AG08395 (cell line): ENCODE results near the gene FAM163A.

Source experiments
- DNase-seq: peaks from one replicate; pipeline ENCODE4 v3.0.0; 2012; ENCODE audit warnings: mixed read lengths, low spot score

FAM163A gene

GRCh38 chr1:179753061-179753460 lies 10.0 kb downstream of the FAM163A start:
- DNase-seq: no peak

DNA sequence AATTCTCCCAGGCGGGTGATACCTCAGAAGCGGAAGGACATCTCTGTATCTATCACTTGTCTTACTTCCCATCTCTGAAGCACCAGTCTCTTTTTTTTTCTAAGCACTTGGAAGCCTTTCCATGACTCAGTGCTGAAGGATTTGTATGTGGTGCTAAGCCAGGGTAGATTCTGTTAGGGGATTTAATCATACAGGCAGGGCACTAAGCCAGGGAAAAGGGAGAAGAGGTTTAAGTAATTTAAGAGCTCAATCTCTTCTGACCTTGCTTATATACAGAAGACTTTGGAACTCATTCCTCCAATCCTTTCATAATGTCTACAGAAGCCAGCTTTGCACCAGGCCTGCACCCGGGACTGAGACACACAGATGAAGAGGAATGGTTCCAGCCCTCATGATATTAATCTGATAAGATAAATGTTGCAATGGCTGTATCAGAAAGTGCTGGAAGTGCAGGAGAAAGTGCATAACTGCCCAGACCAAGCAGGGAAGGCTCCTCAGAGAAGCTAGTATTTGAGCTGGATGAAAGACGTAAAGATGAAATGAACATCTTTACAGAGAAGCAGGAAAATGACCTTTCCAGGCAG lies 11.0 kb downstream of the FAM163A start:
- DNase-seq: peak; percentile 62

GRCh38 chr1:179757933-179758332 lies 14.8 kb downstream of the FAM163A start:
- no peak for DNase-seq

GRCh38 chr1:179760521-179760920 lies 17.4 kb downstream of the FAM163A start:
- no peak for DNase-seq

GRCh38 chr1:179761296-179761695 lies 18.2 kb downstream of the FAM163A start:
- no peak for DNase-seq

DNA sequence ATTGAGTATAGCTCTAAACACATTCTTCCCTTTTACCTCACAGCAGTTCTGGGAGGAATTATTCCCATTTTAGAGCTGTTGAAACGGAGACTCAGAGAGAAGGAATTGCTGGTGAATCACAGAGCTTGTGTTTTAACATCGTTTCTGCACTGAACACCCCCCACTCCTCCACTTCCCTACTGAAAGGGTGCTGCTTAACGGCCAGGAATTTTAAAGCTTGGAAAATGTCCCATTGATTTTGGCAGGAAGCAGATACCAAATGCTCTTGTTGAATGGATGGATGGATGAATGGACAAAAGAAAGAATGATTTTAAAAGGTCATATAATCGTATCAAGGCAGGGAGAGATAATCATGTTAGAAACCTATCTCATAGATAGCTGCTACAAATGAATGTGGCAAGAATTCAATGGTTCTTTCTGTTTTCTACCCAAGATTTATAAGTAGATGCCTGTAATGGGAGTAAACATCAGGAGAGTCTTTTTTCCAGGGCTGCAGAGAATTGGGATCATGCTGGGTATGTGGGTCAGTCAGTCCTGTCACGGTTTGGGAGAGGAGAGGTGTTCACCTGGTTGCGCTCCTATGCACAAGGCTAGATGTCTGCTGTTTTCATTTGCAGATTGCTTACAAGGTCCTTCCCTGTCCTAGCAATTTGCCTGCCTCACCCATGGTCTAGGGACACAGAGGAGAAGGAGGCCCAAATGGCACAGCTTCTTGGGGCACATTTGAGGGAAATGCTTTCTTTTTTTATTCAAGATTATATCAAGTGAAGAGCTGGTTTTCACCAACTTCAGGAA lies 19.0 kb downstream of the FAM163A start:
- no peak for DNase-seq

DNA sequence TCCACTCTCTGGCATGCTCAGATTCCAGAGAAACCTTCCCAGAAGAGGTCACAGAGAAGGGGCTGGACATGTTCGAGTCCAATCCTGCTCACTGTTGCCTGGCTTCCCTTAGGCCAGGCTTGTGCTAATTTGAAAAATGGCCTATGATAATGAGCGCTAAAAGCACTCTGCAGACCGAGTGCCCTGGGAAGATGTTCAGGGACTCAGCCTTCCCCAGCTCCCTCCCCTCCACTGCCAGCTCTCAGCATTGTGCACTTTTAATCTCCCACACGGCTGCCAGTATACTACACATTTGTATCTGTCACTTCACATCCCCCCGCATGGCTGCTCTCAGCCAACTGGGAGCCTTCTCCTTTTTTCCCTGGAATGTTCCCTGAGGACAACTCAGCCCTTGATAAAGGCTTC lies 24.1 kb downstream of the FAM163A start:
- no peak for DNase-seq

GRCh38 chr1:179767996-179768395 lies 24.9 kb downstream of the FAM163A start:
- DNase-seq: no peak

- no peak for DNase-seq
These were observed 27.9 kb downstream of the FAM163A start for GRCh38 chr1:179770887-179771502.

- DNase-seq: no peak
These were observed 30.2 kb downstream of the FAM163A start for GRCh38 chr1:179773264-179773663.

GRCh38 chr1:179774000-179774399 lies 30.9 kb downstream of the FAM163A start:
- DNase-seq: no peak

DNA sequence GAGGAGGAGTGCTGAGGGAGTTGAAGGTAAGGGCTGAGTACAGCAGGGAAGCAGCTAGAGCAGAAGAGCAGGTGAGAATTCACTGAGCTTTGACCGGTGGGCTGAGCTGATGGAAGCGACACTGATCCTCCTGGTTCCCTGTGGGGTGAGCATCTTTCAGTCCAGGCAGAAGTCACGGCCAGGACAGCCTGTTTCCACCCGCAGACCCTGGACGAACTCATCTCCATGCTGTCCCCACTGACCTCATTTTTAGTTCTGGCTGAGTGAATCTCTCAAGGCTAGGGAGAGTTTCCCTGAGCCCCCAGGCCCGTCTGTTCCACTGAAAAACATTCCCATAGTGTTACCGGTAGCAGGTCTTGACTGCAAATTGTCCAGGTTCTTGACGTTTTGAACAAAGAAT lies 31.5 kb downstream of the FAM163A start:
- no peak for DNase-seq

GRCh38 chr1:179775009-179775408 lies 31.9 kb downstream of the FAM163A start:
- DNase-seq: no peak

DNA sequence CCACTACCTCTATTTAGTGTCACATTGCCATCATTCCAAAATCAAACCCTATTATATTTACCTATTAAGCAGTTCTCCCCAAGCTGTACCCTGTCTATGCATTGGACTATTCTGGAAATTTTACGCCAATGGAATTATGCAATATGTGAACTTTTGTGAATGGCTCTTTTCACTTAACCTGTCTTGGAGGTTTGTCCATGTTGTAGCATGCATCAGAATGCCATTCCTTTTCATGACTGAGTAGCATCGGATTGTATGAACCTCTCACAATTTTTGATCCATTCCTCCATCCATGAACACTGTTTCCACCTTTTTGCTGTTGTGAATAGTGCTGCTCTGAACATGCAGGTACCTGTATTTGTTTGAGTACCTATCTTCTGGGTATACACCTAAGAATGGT lies 33.7 kb downstream of the FAM163A start:
- no peak for DNase-seq

DNA sequence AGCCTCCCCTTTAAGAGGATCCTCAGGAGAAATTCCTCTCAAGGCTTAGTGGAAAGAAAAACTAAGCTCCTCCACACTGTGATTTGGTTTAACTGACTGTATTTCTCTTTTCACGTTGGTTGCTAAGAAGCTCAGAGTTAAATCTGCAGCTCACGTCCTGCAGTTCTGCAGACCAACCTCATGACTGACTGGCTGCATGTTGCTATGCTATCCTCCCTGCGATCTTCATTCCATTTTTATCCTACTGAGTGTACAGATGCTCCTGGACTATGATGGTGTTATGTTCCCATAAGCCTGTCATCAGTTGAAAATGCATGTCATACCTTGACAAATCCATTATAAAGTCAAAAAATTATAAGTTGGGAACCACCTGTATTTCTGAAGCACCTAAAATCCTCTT lies 34.6 kb downstream of the FAM163A start:
- DNase-seq: no peak

DNA sequence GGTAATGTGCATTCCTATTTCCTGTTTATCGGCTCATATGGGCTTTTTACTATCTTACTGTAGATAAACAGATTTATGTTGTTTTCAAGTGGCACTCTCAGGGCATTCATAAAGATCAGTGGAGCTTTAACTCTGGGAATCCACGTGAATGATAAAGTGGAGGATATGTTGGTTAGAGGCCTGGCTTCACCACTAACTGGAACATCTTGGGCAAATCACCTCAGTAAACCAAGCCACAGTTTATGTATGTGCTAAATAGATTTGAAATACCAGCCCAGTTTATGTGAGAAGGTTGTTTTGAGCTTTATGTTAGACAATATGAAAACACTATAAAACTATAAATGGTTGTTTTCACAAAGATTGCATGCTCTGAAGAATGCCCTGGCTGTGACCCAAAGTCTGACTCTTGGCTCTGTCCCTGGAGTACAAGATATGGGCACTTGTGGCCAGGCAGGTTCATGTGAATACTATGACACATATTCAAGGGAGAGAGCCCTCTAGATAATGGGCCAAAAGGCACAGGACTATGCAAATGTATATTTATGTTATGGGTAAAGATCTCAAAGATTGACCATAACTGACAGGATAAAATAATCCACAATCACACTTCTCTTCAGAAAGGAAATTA lies 36.7 kb downstream of the FAM163A start:
- DNase-seq: no peak

GRCh38 chr1:179781962-179782361 lies 38.9 kb downstream of the FAM163A start:
- DNase-seq: peak; percentile 45

- DNase-seq: no peak
These were observed 41.9 kb downstream of the FAM163A start for GRCh38 chr1:179785031-179785431.

GRCh38 chr1:179785728-179786127 lies 42.6 kb downstream of the FAM163A start:
- no peak for DNase-seq

DNA sequence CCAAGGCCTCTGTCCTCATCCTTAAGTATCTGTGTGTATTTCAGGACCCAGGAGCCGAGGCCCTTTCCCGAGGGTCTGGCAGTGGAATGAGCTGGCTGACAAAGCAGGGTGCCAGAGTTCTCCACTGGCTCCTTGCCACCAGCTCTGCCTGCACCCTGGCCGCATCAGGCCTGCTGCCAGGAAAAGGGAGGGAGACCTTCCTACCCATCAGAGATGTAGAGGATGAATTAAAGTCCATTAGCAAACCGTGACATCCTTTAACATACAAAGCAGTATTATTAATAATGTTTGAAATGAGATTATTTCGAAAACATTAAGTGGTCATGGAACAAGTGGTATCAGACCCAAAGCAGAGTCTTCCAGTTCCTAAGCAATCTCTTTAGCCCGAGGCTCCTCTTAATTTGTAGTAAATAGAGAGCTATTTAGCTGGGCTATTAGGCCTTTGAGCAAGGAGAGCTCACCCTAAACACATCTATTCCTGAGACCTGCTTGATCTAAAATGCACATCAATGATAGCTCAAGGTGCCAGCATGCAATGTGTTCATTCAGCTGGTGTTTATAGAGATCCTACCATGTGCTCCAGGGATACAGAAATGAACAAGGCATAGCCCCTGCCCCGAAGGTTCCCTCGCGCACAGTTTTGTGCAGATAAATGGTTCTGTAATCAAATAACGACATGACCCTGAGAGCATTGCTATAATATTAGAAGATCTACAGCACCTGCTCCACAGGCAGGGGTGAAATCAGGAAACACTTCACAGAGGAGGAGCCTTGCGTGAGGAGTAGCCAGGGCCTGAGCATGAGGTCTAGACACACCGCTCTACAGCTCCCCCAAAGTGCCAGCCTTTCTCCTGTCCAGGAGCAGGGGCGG lies 44.0 kb downstream of the FAM163A start:
- DNase-seq: no peak

DNA sequence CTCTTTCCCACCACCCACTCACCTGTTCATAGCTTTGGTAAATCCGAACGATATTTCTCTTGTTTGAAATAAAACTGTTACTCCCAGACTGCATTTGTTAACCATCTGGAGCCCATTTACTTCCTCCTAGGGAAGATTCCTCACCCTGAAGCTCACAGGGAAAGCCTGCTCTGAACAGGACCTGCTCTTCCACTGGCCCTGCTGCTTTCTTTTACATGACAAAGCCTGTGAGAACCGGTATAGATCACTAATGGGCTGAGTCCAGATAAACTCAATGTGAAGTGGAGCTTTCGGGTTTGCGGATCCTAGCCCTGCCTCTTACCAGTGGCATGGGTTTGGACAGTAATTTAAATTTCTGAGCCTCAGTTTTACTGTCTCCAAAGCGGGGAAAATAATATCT lies 45.2 kb downstream of the FAM163A start:
- no peak for DNase-seq

- no peak for DNase-seq
These were observed 50.2 kb downstream of the FAM163A start for GRCh38 chr1:179793281-179793680.
